ENCODE results near the gene FGGY.

DNA sequence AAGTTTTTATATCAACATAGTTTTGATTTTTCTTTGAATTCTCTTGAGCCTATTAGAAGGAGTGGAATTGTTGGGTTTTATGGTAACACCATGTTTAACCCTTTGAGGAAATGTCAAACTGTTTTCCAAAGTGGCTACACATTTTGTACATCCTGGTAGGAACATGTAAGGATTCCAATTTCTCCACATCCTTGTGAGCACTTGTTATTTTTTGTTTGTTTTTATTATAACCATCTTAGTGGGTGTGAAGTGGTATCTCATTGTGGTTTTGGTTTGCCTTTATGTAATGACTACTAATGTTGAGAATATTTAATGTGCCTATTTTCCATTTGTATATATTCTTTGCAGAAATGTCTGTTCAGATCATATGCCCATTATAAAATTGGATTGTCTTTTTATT is 120.5 kb downstream of the FGGY start:
- TF ChIP-seq POLR2A (IDR thresholded peaks at IDR 0.05), result no peak
- TF ChIP-seq, protein P1, sequence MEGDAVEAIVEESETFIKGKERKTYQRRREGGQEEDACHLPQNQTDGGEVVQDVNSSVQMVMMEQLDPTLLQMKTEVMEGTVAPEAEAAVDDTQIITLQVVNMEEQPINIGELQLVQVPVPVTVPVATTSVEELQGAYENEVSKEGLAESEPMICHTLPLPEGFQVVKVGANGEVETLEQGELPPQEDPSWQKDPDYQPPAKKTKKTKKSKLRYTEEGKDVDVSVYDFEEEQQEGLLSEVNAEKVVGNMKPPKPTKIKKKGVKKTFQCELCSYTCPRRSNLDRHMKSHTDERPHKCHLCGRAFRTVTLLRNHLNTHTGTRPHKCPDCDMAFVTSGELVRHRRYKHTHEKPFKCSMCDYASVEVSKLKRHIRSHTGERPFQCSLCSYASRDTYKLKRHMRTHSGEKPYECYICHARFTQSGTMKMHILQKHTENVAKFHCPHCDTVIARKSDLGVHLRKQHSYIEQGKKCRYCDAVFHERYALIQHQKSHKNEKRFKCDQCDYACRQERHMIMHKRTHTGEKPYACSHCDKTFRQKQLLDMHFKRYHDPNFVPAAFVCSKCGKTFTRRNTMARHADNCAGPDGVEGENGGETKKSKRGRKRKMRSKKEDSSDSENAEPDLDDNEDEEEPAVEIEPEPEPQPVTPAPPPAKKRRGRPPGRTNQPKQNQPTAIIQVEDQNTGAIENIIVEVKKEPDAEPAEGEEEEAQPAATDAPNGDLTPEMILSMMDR (IDR thresholded peaks at IDR 0.05), result no peak
